Activated CD8-positive, alpha-beta memory T cell treated with anti-CD3 and anti-CD28 coated beads for 1 hour (primary cell): Measurements from ENCODE around the gene CD34.

Experiments used
- DNase-seq, 2 donors: peaks; one replicate each; pipeline ENCODE4 v3.0.0-alpha.2; 2020; ENCODE audit warnings: low read depth in 1 of 2; ENCODE audit errors: extremely low read depth in 1 of 2

CD34 gene

GRCh38 chr1:207836591-207837347 is 74.2 kb downstream of the CD34 start:
- DNase-seq = no peak

- no peak for DNase-seq
Observed at GRCh38 chr1:207835958-207836357, 75.0 kb downstream of the CD34 start.

- DNase-seq = no peak
Observed at GRCh38 chr1:207833956-207834660, 76.8 kb downstream of the CD34 start.

- DNase-seq = no peak
Observed at GRCh38 chr1:207833381-207833780, 77.5 kb downstream of the CD34 start.

DNA sequence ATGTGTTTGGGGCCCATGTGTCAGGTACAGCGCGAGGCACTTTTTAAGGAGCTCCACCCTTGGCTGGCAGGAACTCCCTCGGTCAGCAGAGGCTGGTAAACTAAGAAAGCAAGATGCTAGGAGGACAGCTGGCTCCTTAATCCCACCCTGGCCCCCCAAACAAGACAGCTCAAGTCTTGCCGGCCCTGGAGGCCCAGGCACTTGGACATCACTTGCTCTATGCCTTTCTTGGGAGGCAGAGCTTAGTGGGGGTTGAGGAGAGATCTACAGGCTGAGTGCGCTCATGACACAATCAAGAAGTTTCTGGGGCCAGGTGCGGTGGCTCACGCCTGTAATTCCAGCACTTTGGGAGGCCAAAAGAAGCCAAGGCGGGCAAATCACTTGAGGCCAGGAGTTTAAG is 78.1 kb downstream of the CD34 start:
- no peak for DNase-seq

DNA sequence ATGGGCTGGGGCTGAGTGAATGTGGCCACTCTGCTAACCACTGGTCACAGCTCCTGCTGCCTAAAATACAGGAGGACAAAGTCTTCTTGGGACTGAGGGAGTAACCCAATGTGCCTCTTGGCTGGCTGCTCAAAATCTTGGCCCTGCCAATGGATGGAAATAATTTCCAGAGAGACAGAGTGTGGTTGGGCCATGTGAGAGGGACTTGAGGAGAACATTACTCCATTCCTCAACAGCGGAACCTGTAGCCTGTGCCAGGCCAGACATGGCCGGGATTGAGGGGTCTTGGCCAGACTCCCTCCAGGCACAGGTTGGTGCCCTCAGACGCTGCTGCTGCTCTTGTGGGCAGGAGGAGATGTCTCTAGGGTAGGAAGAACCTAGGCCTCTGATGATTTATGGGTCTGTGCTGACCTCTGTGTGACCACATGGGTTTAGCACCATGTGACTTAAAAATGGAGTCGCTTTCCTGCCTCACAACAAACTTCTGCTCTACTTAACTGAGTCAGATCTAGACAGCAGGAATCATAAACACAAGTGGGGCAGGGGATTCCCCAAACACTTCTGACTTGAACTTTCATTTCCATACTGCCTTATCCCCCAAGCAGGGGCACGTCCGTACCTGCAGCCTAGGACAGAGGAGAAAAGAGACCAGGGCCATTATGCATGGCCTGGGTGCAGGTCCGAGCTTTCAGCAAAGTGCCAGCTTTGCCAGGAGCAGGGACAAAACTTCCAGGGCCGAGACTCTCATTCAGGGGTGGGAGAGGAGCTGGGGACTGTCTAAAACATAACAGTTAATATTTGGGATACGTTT is 79.2 kb downstream of the CD34 start:
- DNase-seq = no peak
